Right forelimb (tissue), 1 donor: ENCODE measurements around the gene DHRS13.
A peak's percentile ranks its signal among the peaks of the same experiment; 100 is the strongest.
"Not testable (repeated sequence)": the region's sequence is repeated elsewhere in the genome, so short reads cannot be mapped to it uniquely, and the experiment has no call there.

Experiments used
- DNase-seq: peaks from one replicate; pipeline ENCODE4 v3.0.0-alpha.2; 2018

DHRS13 gene

DNA sequence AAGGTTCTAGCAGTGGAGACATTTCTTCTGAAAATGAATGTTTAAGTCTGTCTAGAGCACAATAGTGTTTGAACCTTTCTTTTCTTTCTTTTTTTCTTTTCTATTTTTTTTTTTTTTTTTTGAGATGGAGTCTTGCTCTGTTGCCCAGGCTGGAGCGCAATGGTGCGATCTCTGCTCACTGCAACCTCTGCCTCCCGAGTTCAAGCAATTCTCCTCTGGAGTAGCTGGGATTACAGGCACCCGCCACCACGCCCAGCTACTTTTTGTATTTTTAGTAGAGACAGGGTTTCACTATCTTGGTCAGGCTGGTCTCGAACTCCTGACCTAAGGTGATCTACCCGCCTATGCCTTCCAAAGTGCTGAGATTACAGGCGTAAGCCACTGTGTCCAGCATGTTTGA, 31.6 kb upstream of the DHRS13 start:
- not testable (repeated sequence) for DNase-seq

GRCh38 chr17:28929787-28930186, 26.9 kb upstream of the DHRS13 start:
- DNase-seq, result no peak

- no peak for DNase-seq
Measured at GRCh38 chr17:28928061-28928460, 25.2 kb upstream of the DHRS13 start.

DNA sequence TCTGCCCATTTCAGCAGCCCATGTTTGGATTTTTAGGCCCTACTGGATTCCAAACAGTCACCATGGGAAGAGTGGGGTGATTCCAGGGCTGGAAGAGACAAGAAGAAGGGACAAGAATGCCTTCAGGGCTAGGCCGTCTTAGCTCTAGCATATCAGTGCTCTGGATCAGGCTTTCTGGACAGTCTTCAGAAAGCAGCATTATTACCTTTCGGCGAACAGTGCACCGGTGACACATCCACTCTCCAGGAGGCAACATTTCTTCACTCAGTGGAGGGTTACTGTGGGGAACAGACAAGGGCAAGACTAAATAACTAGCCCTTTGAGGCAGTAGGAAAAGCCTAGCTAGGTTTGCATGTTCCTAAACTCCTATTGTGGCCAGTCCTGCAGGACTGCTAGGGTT, 23.9 kb upstream of the DHRS13 start:
- no peak for DNase-seq

GRCh38 chr17:28926366-28926765, 23.5 kb upstream of the DHRS13 start:
- DNase-seq, result no peak

- DNase-seq, result no peak
Measured at GRCh38 chr17:28925912-28926365, 23.1 kb upstream of the DHRS13 start.

DNA sequence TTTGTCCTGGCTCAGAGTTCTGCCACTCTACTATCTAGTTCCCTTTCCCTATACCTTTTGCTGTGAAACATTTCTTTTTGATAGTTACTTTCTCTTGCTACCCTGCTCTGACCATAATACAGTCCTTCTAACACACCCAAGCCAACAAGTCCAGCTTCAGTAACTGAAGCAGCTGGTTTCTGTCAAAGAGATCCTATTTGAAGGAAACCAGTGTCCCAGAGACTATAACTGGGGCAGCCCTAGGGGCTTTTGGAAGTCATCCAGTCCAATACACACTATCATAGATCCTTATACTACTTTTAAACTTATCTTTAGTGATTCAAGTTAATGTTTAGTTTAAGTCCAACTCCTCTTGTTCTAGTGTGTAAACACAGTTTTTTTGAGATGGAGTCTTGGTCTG, 17.3 kb upstream of the DHRS13 start:
- DNase-seq, result no peak

DNA sequence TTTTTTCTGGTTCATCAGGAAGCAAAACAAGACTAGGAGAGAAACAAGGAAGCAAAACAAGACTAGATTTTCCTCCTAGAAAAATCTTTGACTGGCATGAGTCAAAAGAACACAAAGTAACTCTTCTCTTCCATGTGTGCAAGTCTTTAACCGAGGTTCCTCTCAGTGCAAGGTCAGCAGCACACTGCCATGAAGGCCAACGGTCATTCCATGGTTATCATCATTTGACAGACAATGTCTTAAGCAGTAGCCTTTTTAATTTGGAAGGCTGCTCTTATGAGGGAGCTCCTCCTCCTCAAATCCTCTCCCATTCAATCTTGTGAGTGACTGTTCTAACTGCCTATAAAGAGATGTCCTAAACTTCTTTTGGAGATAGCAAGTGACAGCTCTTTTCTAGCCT, 15.4 kb upstream of the DHRS13 start:
- DNase-seq, result no peak

DNA sequence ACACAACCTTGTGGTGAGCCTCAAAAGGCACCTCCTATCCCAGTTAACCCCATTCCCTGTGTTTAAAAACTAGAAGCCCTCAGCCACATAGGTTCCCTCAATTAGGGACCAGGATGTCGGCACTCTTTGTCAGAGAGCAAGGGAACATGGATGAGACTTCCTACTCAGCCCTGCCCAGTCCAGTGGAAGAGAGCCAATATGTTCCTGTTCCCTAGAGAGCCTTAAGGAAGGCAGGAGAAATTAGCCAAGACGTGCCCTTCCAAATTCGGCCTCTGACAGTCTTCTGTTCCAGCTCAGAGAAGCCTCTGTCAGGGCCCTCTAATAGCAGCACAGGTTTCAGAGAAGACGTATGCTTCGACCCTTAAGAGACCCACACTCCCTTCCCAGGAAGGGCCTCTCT, 14.6 kb upstream of the DHRS13 start:
- DNase-seq, result no peak

DNA sequence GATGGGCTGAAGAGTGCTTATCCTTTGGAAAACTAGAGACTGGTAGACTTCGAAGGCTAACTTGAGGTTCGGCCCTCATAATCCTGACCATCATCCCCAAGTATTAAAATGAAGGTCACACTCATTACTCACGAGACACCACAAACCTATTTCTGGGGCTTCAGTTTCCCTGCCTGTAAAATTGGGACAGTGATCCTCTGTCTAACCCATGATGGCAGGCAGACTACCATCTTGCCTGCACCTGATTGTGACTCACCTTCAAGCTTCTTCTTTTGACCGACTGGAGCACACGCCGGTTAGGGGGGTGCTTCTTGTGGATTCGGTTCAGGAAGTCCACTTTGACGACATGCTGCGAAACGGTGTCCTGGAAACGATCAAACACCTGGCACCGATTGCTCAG, 14.2 kb upstream of the DHRS13 start:
- DNase-seq, result no peak

GRCh38 chr17:28916302-28916934, 13.5 kb upstream of the DHRS13 start:
- no peak for DNase-seq

- DNase-seq, result no peak
Measured at GRCh38 chr17:28912938-28913333, 10.1 kb upstream of the DHRS13 start.

DNA sequence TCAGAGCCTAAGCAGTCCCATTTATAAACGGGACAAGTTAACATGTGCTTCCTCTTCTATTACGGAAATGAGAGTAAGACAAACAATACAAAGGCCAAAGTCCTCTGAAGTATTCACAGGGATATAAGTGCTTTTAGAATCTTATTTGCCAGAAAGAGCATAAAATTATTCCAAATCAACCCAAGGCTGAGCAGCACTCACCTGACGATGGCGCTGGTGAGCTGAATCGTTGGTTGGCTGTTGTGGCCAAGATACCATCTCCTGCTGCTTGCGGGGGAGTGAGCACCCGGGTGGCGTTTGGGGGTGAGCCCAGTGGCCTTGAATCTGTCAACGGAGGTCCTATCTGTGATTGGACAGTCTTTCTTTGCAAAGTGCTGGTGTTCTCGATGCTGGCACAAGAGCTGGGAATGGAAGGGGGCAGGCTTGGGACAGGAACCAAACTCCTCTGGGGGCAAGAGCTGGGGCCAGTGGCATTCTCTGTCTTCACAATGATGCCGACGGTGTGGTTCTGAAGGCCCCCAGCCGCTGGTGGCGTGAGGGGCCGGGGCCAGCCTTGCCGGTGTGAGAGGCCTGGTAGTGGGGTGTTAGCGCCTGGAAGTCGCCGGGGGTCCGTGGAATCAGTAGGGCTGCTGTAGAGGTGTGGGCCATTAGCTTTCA, 9.5 kb upstream of the DHRS13 start:
- DNase-seq, result no peak

- no peak for DNase-seq
Measured at GRCh38 chr17:28911411-28912045, 8.6 kb upstream of the DHRS13 start.

DNA sequence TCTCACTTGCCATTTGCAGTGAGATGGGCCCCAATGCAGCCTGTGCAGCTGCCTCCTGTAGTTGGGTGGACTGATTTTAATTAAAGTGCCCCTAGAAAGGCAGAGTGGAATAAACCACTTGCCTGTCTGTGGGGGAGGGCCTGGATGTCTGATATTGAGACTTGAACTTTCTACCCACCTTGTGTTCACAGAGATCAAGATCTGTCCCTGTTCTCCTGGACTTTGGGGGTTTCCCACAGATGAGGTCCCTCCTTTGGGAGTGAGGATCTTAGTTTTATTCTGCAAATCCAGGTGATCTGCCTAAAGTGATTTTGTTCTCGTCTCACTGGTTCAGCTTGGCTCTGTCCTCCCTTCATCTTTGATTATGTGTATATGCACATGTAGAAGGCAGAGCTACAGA, 7.7 kb upstream of the DHRS13 start:
- no peak for DNase-seq

GRCh38 chr17:28908640-28909167, 5.8 kb upstream of the DHRS13 start:
- no peak for DNase-seq

DNA sequence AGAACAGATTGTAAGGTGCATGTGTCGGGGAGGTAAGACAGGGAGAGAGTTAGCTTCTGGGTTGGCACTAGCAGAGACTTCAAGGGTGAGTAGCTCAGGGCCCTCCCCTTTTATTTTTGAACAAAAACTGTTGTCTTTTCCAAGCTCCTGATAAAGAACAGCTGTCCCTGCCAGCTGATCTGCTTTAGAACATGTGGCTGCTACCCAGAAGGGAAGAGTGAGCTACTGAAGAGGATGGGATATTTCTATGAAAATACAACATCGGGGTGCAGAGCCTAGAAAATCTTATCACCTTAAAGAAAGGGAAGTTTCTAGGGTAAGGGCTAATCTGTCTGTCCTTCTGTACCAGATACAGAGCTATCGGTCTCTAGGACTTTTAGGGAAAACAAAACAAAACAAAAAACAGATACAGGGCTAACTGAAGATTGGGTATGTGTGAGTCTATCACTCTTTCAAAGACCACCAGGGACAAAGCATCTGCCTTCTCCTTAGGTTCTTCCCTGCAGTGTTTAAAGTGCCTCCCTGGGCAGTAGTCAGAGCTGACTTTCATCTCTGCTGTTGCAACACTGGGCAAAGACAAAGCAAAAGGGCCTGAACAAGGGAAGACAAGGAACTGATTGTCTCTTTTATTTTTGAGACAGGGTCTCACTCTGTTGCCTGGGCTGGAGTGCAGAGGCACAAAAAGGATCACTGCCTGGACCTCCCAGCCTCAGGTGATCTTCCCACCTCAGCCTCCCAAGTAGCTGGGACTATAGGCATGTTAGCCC, 5.0 kb upstream of the DHRS13 start:
- DNase-seq, result no peak

- DNase-seq, result no peak
Measured at GRCh38 chr17:28906706-28907438, 4.0 kb upstream of the DHRS13 start.

DNA sequence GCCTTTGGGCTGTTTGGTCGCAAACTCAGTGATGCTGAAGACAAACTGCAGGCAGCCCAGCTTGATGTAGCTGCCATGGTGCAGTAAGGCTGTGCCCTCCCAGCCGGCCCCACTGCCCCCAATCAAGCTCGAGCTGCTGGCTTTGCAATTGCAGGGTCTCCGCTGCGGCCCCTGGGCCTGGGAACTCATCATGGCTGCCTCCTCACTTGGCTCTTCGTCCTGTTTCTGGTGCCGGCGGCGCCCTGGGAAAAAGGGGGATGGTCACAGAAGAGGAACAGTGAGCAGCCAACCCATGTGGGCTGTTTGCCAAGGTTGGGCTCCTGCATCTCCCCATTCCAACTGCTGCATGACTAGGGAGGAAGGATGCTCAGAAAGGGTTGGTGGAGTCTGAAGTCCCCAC, 3.4 kb upstream of the DHRS13 start:
- DNase-seq, result no peak

GRCh38 chr17:28904800-28905199, 1.9 kb upstream of the DHRS13 start:
- DNase-seq, result no peak

GRCh38 chr17:28903546-28903841, 615 bp upstream of the DHRS13 start:
- not testable (repeated sequence) for DNase-seq

DNA sequence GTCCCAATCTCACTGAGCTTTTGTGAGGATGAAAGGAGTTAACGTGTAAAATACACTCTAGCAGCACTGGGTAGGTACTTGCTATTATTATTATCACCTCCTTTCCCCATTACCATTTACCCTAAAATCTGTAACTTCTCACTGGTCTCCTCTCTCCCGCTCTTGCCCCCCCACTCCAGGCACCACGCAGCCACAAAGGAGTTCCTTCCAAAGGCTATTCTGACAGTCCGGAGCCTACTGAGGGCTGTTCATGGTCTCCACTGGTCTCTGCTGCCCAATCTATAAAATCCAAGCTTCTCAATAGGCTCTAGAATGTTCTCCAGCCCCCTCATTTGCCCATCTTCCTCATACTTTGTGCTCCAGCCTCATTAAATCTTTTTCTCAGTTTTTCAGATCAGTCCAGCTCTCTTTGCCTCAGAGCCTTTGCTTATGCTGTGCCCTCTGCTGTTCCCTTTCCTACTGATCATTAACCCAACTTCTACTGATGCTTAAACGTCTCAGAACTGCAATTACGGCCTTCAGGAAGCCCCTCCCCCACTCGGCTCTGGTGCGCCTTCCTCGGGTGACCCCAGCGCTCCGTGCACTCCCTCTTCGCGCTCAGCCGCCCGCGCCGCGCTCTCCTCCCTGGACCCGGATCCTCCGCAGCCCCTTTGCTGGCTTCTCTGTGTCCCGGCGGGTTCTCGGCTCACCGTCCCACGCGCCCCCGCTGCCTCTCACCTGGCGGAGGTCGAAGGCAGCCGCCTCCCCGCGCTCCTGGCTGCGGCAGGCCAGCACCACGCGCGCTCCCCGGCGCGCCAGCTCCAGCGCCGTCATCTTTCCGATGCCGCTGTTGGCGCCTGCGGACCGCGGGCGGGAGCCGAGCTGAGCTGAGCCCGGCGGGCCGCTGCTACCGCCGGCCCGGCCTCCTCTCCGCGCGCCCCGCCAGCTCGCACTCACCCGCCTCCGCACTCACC, 737 bp downstream of the DHRS13 start:
- peak; percentile 69 for DNase-seq
